Endothelial cell of umbilical vein (primary cell): ENCODE data around the gene RBM8A. TPM values are rescaled to one million over a fixed set of nuclear protein-coding genes. Genes with fewer than 3 reads are reported as not detected.

Source experiments
- BruUV-seq: library from RNA; stranded (reverse); fragments of 400-500 nt; replicated peaks from 2 replicates; lab custom pipeline; 2021; lab: Mats Ljungman, UMichigan
- CTCF ChIA-PET: fragments of 300-600, 350-600 bp; sonication (Branson Sonifier 250); formaldehyde crosslinking; loops from one replicate; lab custom pipeline; 2021; ENCODE audit warnings: antibody characterized with exemption, inconsistent platforms; lab: Charles Lee
- POLR2A ChIA-PET: fragments of 300-600, 350-600 bp; sonication (Branson Sonifier 250); formaldehyde crosslinking; loops from one replicate; lab custom pipeline; 2021; ENCODE audit warnings: antibody characterized with exemption, inconsistent platforms; lab: Charles Lee
- DNase-seq: peaks from one replicate; pipeline ENCODE4 v3.0.0-alpha.2; 2011; ENCODE audit warnings: low read depth, low spot score
- FAIRE-seq: peaks from 2 replicates; lab custom pipeline; 2011; peaks lifted over from hg19 to GRCh38; lab: Jason Lieb, UNC
- H2AFZ ChIP-seq: 2 replicates; pipeline ENCODE4 v1.6.0; 2012; ENCODE audit warnings: low read depth, low read length, control low read depth, inconsistent platforms
- H3K27ac ChIP-seq: 2 replicates; pipeline ENCODE4 v1.5.1; 2011; ENCODE audit warnings: low read depth, mild to moderate bottlenecking, control low read depth, low read length, moderate library complexity; ENCODE audit not compliant: insufficient read depth
- H3K27me3 ChIP-seq, 2 experiments: 2 replicates each; pipeline versions ENCODE4 v1.6.0 to v1.6.1; 2011; ENCODE audit warnings: low read length in 2 of 2, mixed read lengths in 1 of 2; ENCODE audit not compliant: control insufficient read depth in 2 of 2, insufficient read depth in 2 of 2
- H3K36me3 ChIP-seq, 2 experiments: 2 replicates in 1 of 2; 3 replicates in 1 of 2; pipeline ENCODE4 v1.5.1; 2011; ENCODE audit warnings: low read length in 2 of 2, mild to moderate bottlenecking in 1 of 2, moderate library complexity in 1 of 2; ENCODE audit not compliant: control insufficient read depth in 2 of 2, insufficient read depth in 2 of 2; ENCODE audit errors: extremely low read depth in 1 of 2
- H3K4me1 ChIP-seq: 3 replicates; pipeline ENCODE4 v1.5.1; 2011; ENCODE audit warnings: mild to moderate bottlenecking, low read length; ENCODE audit not compliant: control insufficient read depth, insufficient read depth; ENCODE audit errors: extremely low read depth
- H3K4me2 ChIP-seq: 2 replicates; pipeline ENCODE4 v1.6.1; 2011; ENCODE audit warnings: low read length, control low read depth, mixed read lengths; ENCODE audit not compliant: insufficient read depth
- H3K4me3 ChIP-seq, 3 experiments: fragments of 200-600 bp in 1 of 3; sonication (generic), shearing (Covaris generic) in 1 of 3; replicated peaks in 1 of 3; 2 replicates each; pipeline ENCODE4 v1.5.1; 2011 to 2016; ENCODE audit warnings: control low read depth in 3 of 3, low read length in 3 of 3, mild to moderate bottlenecking in 2 of 3, inconsistent platforms in 1 of 3, low read depth in 1 of 3, moderate library complexity in 1 of 3; ENCODE audit not compliant: insufficient read depth in 1 of 3
- H3K79me2 ChIP-seq: 2 replicates; pipeline ENCODE4 v1.6.0; 2012; ENCODE audit warnings: low read length, inconsistent platforms; ENCODE audit not compliant: control insufficient read depth, insufficient read depth
- H3K9ac ChIP-seq: replicated peaks from 2 replicates; pipeline ENCODE3; 2011; ENCODE audit warnings: low read length, control low read depth; ENCODE audit not compliant: insufficient read depth; ENCODE audit errors: extremely low read depth
- H3K9me1 ChIP-seq: replicated peaks from 3 replicates; pipeline ENCODE4 v1.6.0; 2011; ENCODE audit warnings: mild to moderate bottlenecking, low read length; ENCODE audit not compliant: control insufficient read depth, insufficient read depth; ENCODE audit errors: extremely low read depth
- H3K9me3 ChIP-seq: replicated peaks from 2 replicates; pipeline ENCODE4 v1.5.1; 2012; ENCODE audit warnings: low read length, inconsistent platforms; ENCODE audit not compliant: control insufficient read depth, insufficient read depth
- H4K20me1 ChIP-seq: replicated peaks from 2 replicates; pipeline ENCODE3; 2011; ENCODE audit warnings: mild to moderate bottlenecking, low read length; ENCODE audit not compliant: control insufficient read depth, insufficient read depth; ENCODE audit errors: extremely low read depth
- GATA2 ChIP-seq: IDR thresholded peaks from 2 replicates; pipeline ENCODE4 v1.7.0; 2011; ENCODE audit warnings: low read depth, mild to moderate bottlenecking, moderate library complexity, mixed read lengths, low read length; ENCODE audit not compliant: insufficient read length, insufficient read depth
- MAX ChIP-seq: IDR thresholded peaks from 2 replicates; pipeline ENCODE4 v1.6.1; 2011; ENCODE audit not compliant: insufficient read depth, insufficient read length
- MYC ChIP-seq: IDR thresholded peaks from one replicate; pipeline ENCODE4 v1.6.1; 2011; ENCODE audit warnings: mild to moderate bottlenecking, low read depth, low read length
- POLR2A ChIP-seq: IDR thresholded peaks from 2 replicates; pipeline ENCODE4 v1.6.1; 2012; ENCODE audit warnings: low read depth, mild to moderate bottlenecking, control low read depth, low read length
- dilution Hi-C: fragments of 300-500 bp; cut with MboI; formaldehyde crosslinking; loops from one replicate; pipeline ENCODE4 v1.15.0; 2019; ENCODE audit warnings: low sequenced_read_pairs; ENCODE audit not compliant: extremely low pct_ligation_motif_present
- intact Hi-C: fragments of 100-400 bp; cut with micrococcal nuclease; formaldehyde crosslinking; loops from one replicate; pipeline ENCODE4 v1.10.0; 2022
- polyA plus RNA-seq, 4 experiments: library from polyadenylated mRNA; depleted of rRNA in 3 of 4; stranded (reverse) in 3 of 4; unstranded in 1 of 4; fragments of >200 nt; gene quantifications; 2 replicates each; pipeline versions ENCODE4 v1.2.1 to v1.2.3, GENCODE V29; 2011 to 2012; ENCODE audit warnings: missing spikeins in 1 of 4
- total RNA-seq: library from RNA; stranded (reverse); gene quantifications from 2 replicates; pipeline ENCODE4 v1.2.3, GENCODE V29; 2021

RBM8A gene
- total and polyA plus RNA-seq, 2 donors (not counting 3 experiments of a cell fraction or from before 2014, with no cell fraction given) = 192 to 194 TPM

GRCh38 chr1:145937436-145937835, 10.2 kb upstream of the RBM8A start:
- ChIA-PET POLR2A (interaction anchor here (1.0 to 1.8 kb wide), 2 partner anchors 10 to 18 kb away, joined by 3 to 5 read pairs; partner anchors contain the start of gene RBM8A), CTCF (interaction anchor here (1.5 kb wide), 1 partner anchor 92 kb away, joined by 4 read pairs; the partner anchor contains the start of gene NUDT17)
- DNase-seq = no peak
- H3K4me2 ChIP-seq = no peak overlapping the region
- no peaks in the 10 kb centered on the region for H3K9me1 ChIP-seq
- no peaks in the 10 kb centered on the region for H3K4me1 ChIP-seq
- H3K4me3 ChIP-seq = no peak overlapping the region
- no peaks in the 10 kb centered on the region for H3K79me2 ChIP-seq
- H4K20me1 ChIP-seq = no peaks in the 10 kb centered on the region
- no peak overlapping the region for H3K9ac ChIP-seq
- H3K9me3 ChIP-seq = no peaks in the 10 kb centered on the region
- H2AFZ ChIP-seq = no peak overlapping the region
- peaks cover 9 to 14% of the 10 kb centered on the region in 2 experiments for H3K36me3 ChIP-seq
- intact Hi-C loops = no loop called here
- no peak overlapping the region for H3K27ac ChIP-seq
- FAIRE-seq = no peak
- no TSS peak for BruUV-seq
- no peak for TF ChIP-seq MYC
- H3K27me3 ChIP-seq = no peaks in the 10 kb centered on the region
- dilution Hi-C loops = no loop called here

GRCh38 chr1:145936247-145936646, 9.0 kb upstream of the RBM8A start:
- DNase-seq (no peak), FAIRE-seq (no peak)
- TF ChIP-seq POLR2A (no peak), GATA2 (no peak), MYC (no peak), MAX (no peak)
- Histone ChIP-seq H2AFZ (no peak overlapping the region), H3K9ac (no peak overlapping the region), H3K27ac (no peak overlapping the region), H4K20me1 (no peaks in the 10 kb centered on the region), H3K9me3 (no peaks in the 10 kb centered on the region), H3K36me3 (peaks cover 10 to 14% of the 10 kb centered on the region in 2 experiments), H3K4me1 (no peaks in the 10 kb centered on the region), H3K79me2 (no peaks in the 10 kb centered on the region), H3K9me1 (no peaks in the 10 kb centered on the region), H3K27me3 (no peaks in the 10 kb centered on the region), H3K4me3 (no peak overlapping the region), H3K4me2 (no peak overlapping the region)
- POLR2A ChIA-PET = interaction anchor here (1.0 to 1.8 kb wide), 2 partner anchors 9 to 19 kb away, joined by 3 to 5 read pairs; partner anchors contain the start of gene RBM8A
- CTCF ChIA-PET = interaction anchor here (1.2 kb wide), 1 partner anchor 27 kb away, joined by 3 read pairs; the partner anchor contains the start of gene ITGA10
- dilution Hi-C loops (no loop called here), intact Hi-C loops (no loop called here)
- BruUV-seq = no TSS peak
